Right renal cortex interstitium (tissue), 3 donors: ENCODE results near the gene DLG4. TPM values are rescaled to one million over a fixed set of nuclear protein-coding genes. Genes with fewer than 3 reads are reported as not detected.
"Not testable (repeated sequence)": the region's sequence is repeated elsewhere in the genome, so short reads cannot be mapped to it uniquely, and the experiment has no call there.

Source experiments
- DNase-seq, 3 donors: peaks; one replicate each; pipeline ENCODE4 v3.0.0-alpha.2; 2013; ENCODE audit warnings: low read depth in 3 of 3, low spot score in 2 of 3
- polyA plus RNA-seq, 3 donors: library from polyadenylated mRNA; unstranded; fragments of 120-200 nt; gene quantifications; one replicate each; pipeline ENCODE4 v1.2.1, GENCODE V29; 2013; ENCODE audit not compliant: insufficient read length in 3 of 3

DLG4 gene
- polyA plus RNA-seq, 3 donors = 22.5 to 25.2 (median 22.8) TPM

- not testable (repeated sequence) for DNase-seq
These were observed 47.0 kb downstream of the DLG4 start for GRCh38 chr17:7172522-7173191.

DNA sequence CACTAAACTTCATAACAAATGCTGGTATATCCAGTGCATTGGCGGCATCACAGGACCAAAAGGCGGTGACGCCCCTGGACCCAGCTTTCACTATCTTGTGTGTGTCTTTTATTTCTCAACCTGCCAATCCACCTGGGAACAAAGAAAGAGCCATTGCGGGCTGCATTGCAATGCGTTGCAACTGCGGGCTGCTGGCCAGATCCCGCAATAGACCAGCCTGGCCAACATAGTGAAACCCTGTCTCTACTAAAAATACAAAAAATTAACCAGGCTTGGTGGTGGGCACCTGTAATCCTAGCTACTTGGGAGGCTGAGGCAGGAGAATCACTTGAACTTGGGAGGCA, 50.1 kb downstream of the DLG4 start:
- DNase-seq = not testable (repeated sequence)

DNA sequence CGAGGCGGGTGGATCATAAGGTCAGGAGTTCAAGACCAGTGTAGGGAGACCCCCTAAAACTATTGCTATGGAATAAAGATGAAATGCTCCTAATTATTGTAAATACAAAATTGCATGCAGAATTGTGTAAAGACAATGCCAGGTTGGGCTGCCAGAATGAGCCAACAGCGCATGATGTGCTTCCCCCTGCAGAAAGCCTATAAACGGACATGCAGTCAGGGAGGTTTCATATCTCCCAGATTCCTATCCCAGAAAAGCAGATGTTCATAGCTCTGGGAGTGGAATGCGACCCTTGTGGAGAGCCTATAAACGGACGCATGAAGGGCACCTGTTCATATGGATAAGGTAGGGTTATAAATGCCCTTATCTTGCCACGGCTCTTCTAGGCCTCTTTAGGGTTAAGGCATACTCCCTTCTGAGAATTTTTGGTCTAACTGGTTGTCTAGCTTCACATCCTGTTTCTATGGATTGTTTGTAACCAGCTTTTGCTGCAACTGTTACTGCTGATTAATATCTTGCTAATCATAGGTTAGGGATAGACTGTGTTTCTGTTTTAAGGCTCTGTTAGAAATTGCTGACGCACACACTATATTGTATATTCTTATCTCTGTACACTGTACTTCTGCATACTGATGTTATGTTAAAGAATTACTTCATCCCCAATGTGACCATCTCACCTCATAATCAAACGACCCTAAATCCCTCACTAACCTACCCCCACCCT, 50.6 kb downstream of the DLG4 start:
- DNase-seq = not testable (repeated sequence)

GRCh38 chr17:7167832-7168231, 51.8 kb downstream of the DLG4 start:
- no peak for DNase-seq

DNA sequence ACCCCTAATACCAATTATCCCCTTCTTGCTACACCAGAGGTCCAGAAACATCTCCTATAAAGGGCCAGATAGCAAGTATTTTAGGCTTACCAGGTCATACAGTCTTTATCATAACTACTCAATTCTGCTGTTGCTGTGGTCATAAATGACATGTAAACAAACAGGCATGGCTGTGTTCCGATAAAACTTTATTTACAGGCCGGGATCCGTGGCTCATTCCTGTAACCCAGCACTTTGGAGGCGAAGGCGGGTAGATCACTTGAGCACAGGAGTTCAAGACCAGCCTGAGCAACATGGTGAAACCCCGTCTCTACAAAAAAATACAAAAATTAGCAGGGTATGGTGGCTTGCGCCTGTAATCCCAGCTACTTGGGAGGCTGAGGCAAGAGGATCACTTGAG, 52.8 kb downstream of the DLG4 start:
- no peak for DNase-seq

DNA sequence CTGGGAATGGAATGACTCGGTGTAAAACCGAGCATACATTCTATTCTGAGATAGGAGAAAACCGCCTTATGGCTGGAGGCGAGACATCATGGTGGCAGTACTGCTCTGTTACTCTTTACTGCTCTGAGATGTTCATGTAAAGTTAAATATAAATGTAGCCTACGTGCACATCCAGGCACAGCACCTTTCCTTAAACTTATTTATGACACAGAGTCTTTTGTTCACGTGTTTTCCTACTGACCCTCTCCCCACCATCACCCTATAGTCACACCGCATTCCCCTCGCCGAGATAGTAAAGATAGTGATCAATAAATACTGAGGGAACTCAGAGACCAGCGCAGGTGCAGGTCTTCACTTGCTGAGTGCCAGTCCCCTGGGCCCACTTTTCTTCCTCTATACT, 60.1 kb downstream of the DLG4 start:
- DNase-seq = not testable (repeated sequence)

- not testable (repeated sequence) for DNase-seq
These were observed 61.2 kb downstream of the DLG4 start for GRCh38 chr17:7158424-7158823.

DNA sequence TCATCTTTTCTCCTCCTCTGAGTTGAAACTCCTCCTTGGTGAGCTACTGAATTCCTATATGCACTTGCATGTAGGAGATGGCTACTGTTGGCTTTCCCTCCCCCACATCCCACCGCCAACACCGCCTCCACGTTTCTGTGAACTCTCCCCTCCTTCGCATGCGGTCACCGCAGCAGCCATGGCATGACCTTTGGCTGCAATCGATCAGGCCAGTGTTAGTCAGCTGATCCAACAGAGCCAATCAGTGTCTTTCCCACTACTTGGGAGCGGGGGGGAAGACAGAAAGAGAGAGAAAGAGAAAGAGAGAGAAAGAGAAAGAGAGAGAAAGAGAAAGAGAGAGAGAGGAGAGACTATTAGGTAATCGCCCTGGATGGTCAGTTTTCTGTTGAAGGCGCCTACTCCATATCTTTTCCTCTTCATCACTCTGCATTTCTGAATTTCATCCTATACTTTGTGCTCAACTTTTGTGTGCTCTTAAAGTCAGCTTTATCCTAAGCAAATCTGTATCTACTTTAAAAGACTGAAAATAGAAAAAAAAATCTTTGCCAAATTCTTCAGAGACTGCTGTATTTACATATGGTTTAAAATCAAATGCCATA, 63.2 kb downstream of the DLG4 start:
- DNase-seq = no peak

GRCh38 chr17:7147772-7148171, 71.9 kb downstream of the DLG4 start:
- DNase-seq = no peak

- no peak for DNase-seq
These were observed 73.5 kb downstream of the DLG4 start for GRCh38 chr17:7146115-7146514.

DNA sequence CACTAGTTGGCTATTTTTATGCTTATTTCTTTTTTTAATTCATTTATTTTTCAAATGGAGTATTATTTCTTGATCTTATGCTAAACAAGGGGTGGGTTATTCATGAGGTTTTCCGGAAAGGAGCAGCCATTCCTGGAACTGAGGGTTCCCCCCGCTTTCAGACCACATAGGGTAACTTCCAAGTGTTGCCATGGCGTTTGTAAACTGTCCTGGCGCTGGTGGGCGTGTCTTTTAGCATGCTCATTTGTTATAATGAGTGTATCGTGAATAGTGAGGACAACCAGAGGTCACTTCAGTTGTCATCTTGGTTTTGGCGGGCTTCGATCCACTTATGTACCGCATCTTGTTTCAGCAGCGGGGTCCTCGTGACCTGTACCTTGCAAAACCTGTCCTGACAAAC, 75.4 kb downstream of the DLG4 start:
- DNase-seq = no peak

GRCh38 chr17:7141824-7142223, 77.8 kb downstream of the DLG4 start:
- DNase-seq = no peak

GRCh38 chr17:7139400-7139799, 80.2 kb downstream of the DLG4 start:
- DNase-seq = no peak

GRCh38 chr17:7138800-7139381, 80.7 kb downstream of the DLG4 start:
- no peak for DNase-seq

DNA sequence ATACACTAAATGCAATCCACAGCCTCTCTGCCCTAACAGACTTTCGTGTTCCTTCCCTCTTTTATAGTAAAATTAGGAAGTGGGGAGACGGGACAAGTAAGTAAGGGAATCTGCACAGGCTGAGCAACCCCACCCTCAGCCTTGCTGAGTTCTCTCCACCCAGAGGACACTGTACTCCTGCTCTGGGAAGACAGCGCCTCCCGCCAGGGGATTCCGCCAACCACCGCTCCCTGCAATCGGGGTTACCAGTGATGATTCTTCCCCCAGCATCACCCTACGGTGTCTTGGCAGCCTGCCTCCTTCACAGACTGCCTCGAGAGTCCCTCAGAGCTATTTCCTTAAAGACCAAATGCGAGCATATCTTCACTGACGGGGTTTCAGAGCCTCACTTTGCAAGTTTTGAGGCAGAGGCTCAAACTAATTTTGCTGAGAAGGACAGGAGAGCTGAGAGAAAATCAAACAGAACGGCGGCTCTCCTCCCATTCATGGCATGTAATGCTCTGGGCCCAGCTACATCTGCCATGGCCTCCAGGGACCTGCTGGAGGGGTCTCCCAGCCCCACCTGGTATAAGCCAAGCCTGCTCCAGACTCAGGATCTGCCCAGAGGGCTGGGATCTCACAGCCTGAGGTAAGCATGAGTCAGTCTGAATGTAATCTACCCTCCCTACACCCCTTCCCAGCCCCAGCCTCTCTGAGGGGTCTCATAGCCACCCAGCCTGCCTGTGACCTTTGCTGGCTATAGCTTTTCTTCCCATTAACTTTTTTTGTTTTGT, 82.3 kb downstream of the DLG4 start:
- no peak for DNase-seq

Other genes starting within 250 kb of the DLG4 start
- gene ALOX12, start 223.8 kb downstream of the DLG4 start, polyA plus RNA-seq = 1 to 10 TPM; 1.8 to 2.8 (median 2.1) TPM
- gene RNASEK, start 207.2 kb downstream of the DLG4 start, polyA plus RNA-seq = 100 to 1,000 TPM; 162 to 188 (median 171) TPM
- gene BCL6B, start 196.8 kb downstream of the DLG4 start, polyA plus RNA-seq = 10 to 100 TPM; 25.3 to 27.7 (median 25.4) TPM
- 1 to 10 TPM; 2.4 to 3.3 (median 2.4) TPM for gene SLC16A13, start 183.8 kb downstream of the DLG4 start, polyA plus RNA-seq
- under 1 TPM; 0.29 to 0.55 (median 0.34) TPM for gene SLC16A11, start 175.7 kb downstream of the DLG4 start, polyA plus RNA-seq
- gene CLEC10A, start 139.6 kb downstream of the DLG4 start, polyA plus RNA-seq = 1 to 10 TPM; 1.2 to 1.9 (median 1.6) TPM
- gene ASGR2, start 105.0 kb downstream of the DLG4 start, polyA plus RNA-seq = 1 to 10 TPM; 1.2 to 1.5 (median 1.4) TPM
- 1 to 10 TPM; 5.3 to 6.7 (median 5.7) TPM for gene ASGR1, start 40.5 kb downstream of the DLG4 start, polyA plus RNA-seq
- 100 to 1,000 TPM; 371 to 476 (median 439) TPM for gene ACADVL, start 102 bp upstream of the DLG4 start, polyA plus RNA-seq
- 10 to 100 TPM; 44.4 to 52.4 (median 44.8) TPM for gene DVL2, start 14.7 kb upstream of the DLG4 start, polyA plus RNA-seq
- 10 to 100 TPM; 51.1 to 60.7 (median 53.7) TPM for gene PHF23, start 19.6 kb upstream of the DLG4 start, polyA plus RNA-seq
- 100 to 1,000 TPM; 466 to 495 (median 468) TPM for gene GABARAP, start 22.6 kb upstream of the DLG4 start, polyA plus RNA-seq
- gene CTDNEP1, start 31.9 kb upstream of the DLG4 start, polyA plus RNA-seq = 100 to 1,000 TPM; 142 to 144 (median 142) TPM
- gene ELP5, start 32.4 kb upstream of the DLG4 start, polyA plus RNA-seq = 10 to 100 TPM; 48.1 to 53.1 (median 51.8) TPM
- 10 to 100 TPM; 37.3 to 47.0 (median 46.1) TPM for gene CLDN7, start 42.6 kb upstream of the DLG4 start, polyA plus RNA-seq
- 1 to 10 TPM; 1.6 to 2.2 (median 2.0) TPM for gene SLC2A4, start 61.9 kb upstream of the DLG4 start, polyA plus RNA-seq
- gene YBX2, start 74.8 kb upstream of the DLG4 start, polyA plus RNA-seq = 1 to 10 TPM; 1.8 to 3.1 (median 2.8) TPM
- gene EIF5A, start 87.8 kb upstream of the DLG4 start, polyA plus RNA-seq = 100 to 1,000 TPM; 280 to 329 (median 326) TPM
- gene GPS2, start 95.5 kb upstream of the DLG4 start, polyA plus RNA-seq = 10 to 100 TPM; 85.8 to 96.1 (median 87.8) TPM
- gene NEURL4, start 109.5 kb upstream of the DLG4 start, polyA plus RNA-seq = 10 to 100 TPM; 23.4 to 27.7 (median 24.7) TPM
- 1 to 10 TPM; 4.6 to 6.0 (median 5.7) TPM for gene ACAP1, start 116.7 kb upstream of the DLG4 start, polyA plus RNA-seq
- 10 to 100 TPM; 11.7 to 12.7 (median 11.7) TPM for gene KCTD11, start 132.3 kb upstream of the DLG4 start, polyA plus RNA-seq
- gene TMEM95, start 135.3 kb upstream of the DLG4 start, polyA plus RNA-seq = not detected
- 1 to 10 TPM; 4.4 to 5.2 (median 4.8) TPM for gene TNK1, start 161.3 kb upstream of the DLG4 start, polyA plus RNA-seq
- gene PLSCR3, start 174.7 kb upstream of the DLG4 start, polyA plus RNA-seq = 10 to 100 TPM; 24.3 to 30.9 (median 28.6) TPM
- gene TMEM256, start 184.3 kb upstream of the DLG4 start, polyA plus RNA-seq = 10 to 100 TPM; 82.4 to 93.2 (median 86.5) TPM
- 10 to 100 TPM; 16.8 to 18.6 (median 18.2) TPM for gene NLGN2, start 188.0 kb upstream of the DLG4 start, polyA plus RNA-seq
- not detected for gene SPEM1, start 200.5 kb upstream of the DLG4 start, polyA plus RNA-seq
- not detected for gene SPEM2, start 205.8 kb upstream of the DLG4 start, polyA plus RNA-seq
- not detected for gene SPEM3, start 209.0 kb upstream of the DLG4 start, polyA plus RNA-seq
- 1 to 10 TPM; 3.6 to 4.4 (median 4.2) TPM for gene TMEM102, start 215.6 kb upstream of the DLG4 start, polyA plus RNA-seq
- gene FGF11, start 219.7 kb upstream of the DLG4 start, polyA plus RNA-seq = 1 to 10 TPM; 5.5 to 6.8 (median 6.6) TPM
- 10 to 100 TPM; 10.1 to 11.0 (median 10.9) TPM for gene CHRNB1, start 225.2 kb upstream of the DLG4 start, polyA plus RNA-seq